Activated CD4-positive, alpha-beta T cell treated with anti-CD3 and anti-CD28 coated beads, Interleukin-2, amount 10 ng/mL, durations not matched to agents 24 days and 14 days (primary cell): ENCODE measurements around the gene PTMS. TPM values are rescaled to one million over a fixed set of nuclear protein-coding genes. Genes with fewer than 3 reads are reported as not detected.

Source experiments
- DNase-seq: peaks from one replicate; pipeline ENCODE4 v3.0.0; 2022
- H3K27ac Mint-ChIP-seq: one replicate; pipeline ENCODE4 v1.8.0; 2022; ENCODE audit warnings: mild to moderate bottlenecking, mixed read lengths
- H3K27me3 Mint-ChIP-seq: one replicate; pipeline ENCODE4 v1.8.0; 2022; ENCODE audit warnings: mixed read lengths
- H3K36me3 Mint-ChIP-seq: one replicate; pipeline ENCODE4 v1.8.0; 2022; ENCODE audit warnings: low read depth, mild to moderate bottlenecking, mixed read lengths
- H3K4me1 Mint-ChIP-seq: one replicate; pipeline ENCODE4 v1.8.0; 2021; ENCODE audit warnings: mixed read lengths
- H3K4me3 Mint-ChIP-seq: one replicate; pipeline ENCODE4 v1.8.0; 2022; ENCODE audit warnings: mild to moderate bottlenecking, moderate library complexity, mixed read lengths
- H3K9me3 Mint-ChIP-seq: one replicate; pipeline ENCODE4 v1.8.0; 2021; ENCODE audit warnings: mixed read lengths
- intact Hi-C: fragments of 100-400 bp; cut with micrococcal nuclease; formaldehyde crosslinking; loops from one replicate; pipeline ENCODE4 v1.15.1; 2023
- total RNA-seq: library from RNA; stranded (reverse); gene quantifications from 2 replicates; pipeline ENCODE4 v1.2.3, GENCODE V29; 2022

PTMS gene
- total RNA-seq, 1 donor from 2014 or later = 267 TPM

- peaks cover 68% of the 10 kb centered on the region for H3K36me3 Mint-ChIP-seq
- H3K4me1 Mint-ChIP-seq = peaks cover 62% of the 10 kb centered on the region
- H3K27me3 Mint-ChIP-seq = no peaks in the 10 kb centered on the region
- intact Hi-C loops = loop anchor here (1.0 to 5.0 kb wide), 2 partner anchors 35 to 39 kb away; partner anchors contain the start of genes MLF2 and P3H3
- DNase-seq = peak; percentile 86
- H3K4me3 Mint-ChIP-seq = peak overlapping the region; percentile 97
- H3K9me3 Mint-ChIP-seq = no peaks in the 10 kb centered on the region
- peak overlapping the region; percentile 93 for H3K27ac Mint-ChIP-seq
Measured at GRCh38 chr12:6792522-6793201, 26.5 kb downstream of the PTMS start.

- Mint-ChIP-seq H3K27me3 (no peaks in the 10 kb centered on the region), H3K4me3 (no peak overlapping the region), H3K9me3 (no peaks in the 10 kb centered on the region), H3K36me3 (peaks cover 80% of the 10 kb centered on the region), H3K4me1 (peaks cover 59% of the 10 kb centered on the region), H3K27ac (no peak overlapping the region)
- intact Hi-C loops = no loop called here
- no peak for DNase-seq
Measured at GRCh38 chr12:6795088-6795487, 28.9 kb downstream of the PTMS start.

- no peak for DNase-seq
- H3K27ac Mint-ChIP-seq = peak overlapping the region; percentile 11
- intact Hi-C loops = no loop called here
- no peak overlapping the region for H3K4me3 Mint-ChIP-seq
- H3K9me3 Mint-ChIP-seq = no peaks in the 10 kb centered on the region
- peaks cover 74% of the 10 kb centered on the region for H3K36me3 Mint-ChIP-seq
- peaks cover 54% of the 10 kb centered on the region for H3K4me1 Mint-ChIP-seq
- no peaks in the 10 kb centered on the region for H3K27me3 Mint-ChIP-seq
Measured at GRCh38 chr12:6796576-6796975, 30.4 kb downstream of the PTMS start.

GRCh38 chr12:6799147-6799546 is 33.0 kb downstream of the PTMS start:
- no peak for DNase-seq
- intact Hi-C loops = no loop called here
- Mint-ChIP-seq H3K4me1 (peaks cover 35% of the 10 kb centered on the region), H3K36me3 (peaks cover 73% of the 10 kb centered on the region), H3K4me3 (no peak overlapping the region), H3K9me3 (no peaks in the 10 kb centered on the region), H3K27ac (no peak overlapping the region), H3K27me3 (no peaks in the 10 kb centered on the region)

GRCh38 chr12:6807170-6807569 is 41.0 kb downstream of the PTMS start:
- no peaks in the 10 kb centered on the region for H3K9me3 Mint-ChIP-seq
- peaks cover 15% of the 10 kb centered on the region for H3K4me1 Mint-ChIP-seq
- no peak for DNase-seq
- H3K27me3 Mint-ChIP-seq = no peaks in the 10 kb centered on the region
- H3K36me3 Mint-ChIP-seq = peaks cover 48% of the 10 kb centered on the region
- H3K4me3 Mint-ChIP-seq = no peak overlapping the region
- no peak overlapping the region for H3K27ac Mint-ChIP-seq
- intact Hi-C loops = no loop called here

GRCh38 chr12:6809056-6809455 is 42.9 kb downstream of the PTMS start:
- no peaks in the 10 kb centered on the region for H3K27me3 Mint-ChIP-seq
- H3K9me3 Mint-ChIP-seq = no peaks in the 10 kb centered on the region
- intact Hi-C loops = no loop called here
- H3K36me3 Mint-ChIP-seq = peaks cover 44% of the 10 kb centered on the region
- DNase-seq = no peak
- peaks cover 16% of the 10 kb centered on the region for H3K4me1 Mint-ChIP-seq
- H3K27ac Mint-ChIP-seq = no peak overlapping the region
- no peak overlapping the region for H3K4me3 Mint-ChIP-seq

GRCh38 chr12:6810758-6811157 is 44.6 kb downstream of the PTMS start:
- Mint-ChIP-seq H3K27ac (peak overlapping the region; percentile 31), H3K9me3 (no peaks in the 10 kb centered on the region), H3K4me3 (no peak overlapping the region), H3K36me3 (peaks cover 53% of the 10 kb centered on the region), H3K4me1 (peaks cover 16% of the 10 kb centered on the region), H3K27me3 (no peaks in the 10 kb centered on the region)
- intact Hi-C loops = no loop called here
- no peak for DNase-seq

GRCh38 chr12:6813363-6813762 is 47.2 kb downstream of the PTMS start:
- Mint-ChIP-seq H3K27ac (no peak overlapping the region), H3K4me1 (peaks cover 16% of the 10 kb centered on the region), H3K36me3 (peaks cover 62% of the 10 kb centered on the region), H3K9me3 (no peaks in the 10 kb centered on the region), H3K27me3 (no peaks in the 10 kb centered on the region), H3K4me3 (no peak overlapping the region)
- intact Hi-C loops = no loop called here
- no peak for DNase-seq

GRCh38 chr12:6816598-6816997 is 50.4 kb downstream of the PTMS start:
- H3K36me3 Mint-ChIP-seq = peaks cover 70% of the 10 kb centered on the region
- no peaks in the 10 kb centered on the region for H3K9me3 Mint-ChIP-seq
- H3K4me3 Mint-ChIP-seq = no peak overlapping the region
- peaks cover 12% of the 10 kb centered on the region for H3K4me1 Mint-ChIP-seq
- intact Hi-C loops = no loop called here
- no peak for DNase-seq
- peaks cover 2% of the 10 kb centered on the region for H3K27me3 Mint-ChIP-seq
- no peak overlapping the region for H3K27ac Mint-ChIP-seq

GRCh38 chr12:6817098-6817497 is 50.9 kb downstream of the PTMS start:
- peaks cover 70% of the 10 kb centered on the region for H3K36me3 Mint-ChIP-seq
- H3K4me1 Mint-ChIP-seq = peaks cover 15% of the 10 kb centered on the region
- no peak for DNase-seq
- no peaks in the 10 kb centered on the region for H3K9me3 Mint-ChIP-seq
- peaks cover 5% of the 10 kb centered on the region for H3K27me3 Mint-ChIP-seq
- H3K4me3 Mint-ChIP-seq = no peak overlapping the region
- intact Hi-C loops = no loop called here
- H3K27ac Mint-ChIP-seq = no peak overlapping the region

GRCh38 chr12:6817662-6818157 is 51.5 kb downstream of the PTMS start:
- Mint-ChIP-seq H3K4me3 (no peak overlapping the region), H3K4me1 (peaks cover 14% of the 10 kb centered on the region), H3K27ac (no peak overlapping the region), H3K9me3 (no peaks in the 10 kb centered on the region), H3K36me3 (peaks cover 68% of the 10 kb centered on the region), H3K27me3 (peaks cover 7% of the 10 kb centered on the region)
- DNase-seq = no peak
- intact Hi-C loops = no loop called here

GRCh38 chr12:6818222-6818621 is 52.1 kb downstream of the PTMS start:
- intact Hi-C loops = no loop called here
- H3K4me1 Mint-ChIP-seq = peaks cover 14% of the 10 kb centered on the region
- no peak for DNase-seq
- H3K4me3 Mint-ChIP-seq = no peak overlapping the region
- no peaks in the 10 kb centered on the region for H3K9me3 Mint-ChIP-seq
- H3K27ac Mint-ChIP-seq = no peak overlapping the region
- H3K36me3 Mint-ChIP-seq = peaks cover 68% of the 10 kb centered on the region
- peaks cover 12% of the 10 kb centered on the region for H3K27me3 Mint-ChIP-seq

GRCh38 chr12:6818645-6819044 is 52.5 kb downstream of the PTMS start:
- Mint-ChIP-seq H3K27me3 (peaks cover 13% of the 10 kb centered on the region), H3K36me3 (peaks cover 65% of the 10 kb centered on the region), H3K4me1 (peaks cover 14% of the 10 kb centered on the region), H3K27ac (no peak overlapping the region), H3K4me3 (no peak overlapping the region), H3K9me3 (no peaks in the 10 kb centered on the region)
- intact Hi-C loops = no loop called here
- no peak for DNase-seq

- DNase-seq = no peak
- H3K27ac Mint-ChIP-seq = no peak overlapping the region
- no peak overlapping the region for H3K4me3 Mint-ChIP-seq
- peaks cover 57% of the 10 kb centered on the region for H3K36me3 Mint-ChIP-seq
- peaks cover 14% of the 10 kb centered on the region for H3K4me1 Mint-ChIP-seq
- H3K27me3 Mint-ChIP-seq = peaks cover 16% of the 10 kb centered on the region
- intact Hi-C loops = no loop called here
- H3K9me3 Mint-ChIP-seq = no peaks in the 10 kb centered on the region
Measured at GRCh38 chr12:6819106-6820030, 53.2 kb downstream of the PTMS start.
